K562 (cell line): ENCODE data around the gene KCNIP2. TPM values are rescaled to one million over a fixed set of nuclear protein-coding genes. Genes with fewer than 3 reads are reported as not detected.
A peak's percentile ranks its signal among the peaks of the same experiment; 100 is the strongest.

Experiments used
- ATAC-seq: fragments of 200-7000 bp; cut with Tn5 transposase; 3 replicates; pipeline ENCODE4 v1.9.1; 2020; ENCODE audit warnings: moderate library complexity
- BruUV-seq: library from RNA; stranded (reverse); fragments of 400-500 nt; replicated peaks from 2 replicates; lab custom pipeline; 2021; lab: Mats Ljungman, UMichigan
- CTCF ChIA-PET: fragments of 300-600 bp; formaldehyde crosslinking; extraction: SDS; loops from one replicate; lab custom pipeline; 2021; ENCODE audit warnings: low intra/inter-chr PET ratio; lab: Yijun Ruan, JAX
- POLR2A ChIA-PET: fragments of 300-600, 350-650 bp; sonication (Branson Sonifier 250); formaldehyde crosslinking; extraction: SDS; loops from one replicate; lab custom pipeline; 2021; ENCODE audit warnings: antibody characterized with exemption, inconsistent platforms; lab: Yijun Ruan, JAX
- DNase-seq, 4 experiments: peaks; one replicate each; pipeline versions ENCODE4 v3.0.0 to v3.0.0-alpha.2; 2011 to 2018; ENCODE audit warnings: low spot score in 3 of 4, mixed read lengths in 3 of 4; ENCODE audit errors: extremely low read depth in 1 of 4
- FAIRE-seq: peaks from 2 replicates; lab custom pipeline; 2011; peaks lifted over from hg19 to GRCh38; lab: Jason Lieb, UNC
- H2AFZ ChIP-seq: 2 replicates; pipeline ENCODE4 v1.6.0; 2011; ENCODE audit warnings: low read depth, low read length, control low read depth, inconsistent platforms
- H3K27ac ChIP-seq: fragments of 200-600 bp; 3 replicates; pipeline ENCODE4 v1.8.0; 2011; ENCODE audit warnings: low read depth, mild to moderate bottlenecking, control low read depth, inconsistent platforms, low read length, moderate library complexity, mixed read lengths; ENCODE audit errors: extremely low read depth
- H3K27me3 ChIP-seq, 2 experiments: fragments of 300-600 bp in 1 of 2; 2 replicates in 1 of 2; 3 replicates in 1 of 2; pipeline versions ENCODE4 v1.6.0 to v1.8.0; 2011; ENCODE audit warnings: inconsistent platforms in 2 of 2, low read length in 2 of 2, mild to moderate bottlenecking in 1 of 2, mixed read lengths in 1 of 2, moderate library complexity in 1 of 2; ENCODE audit not compliant: control insufficient read depth in 2 of 2, insufficient read depth in 2 of 2
- H3K36me3 ChIP-seq: fragments of 300-600 bp; 3 replicates; pipeline ENCODE4 v1.8.0; 2011; ENCODE audit warnings: mild to moderate bottlenecking, low read length, inconsistent platforms; ENCODE audit not compliant: control insufficient read depth, insufficient read depth
- H3K4me1 ChIP-seq, 2 experiments: fragments of 200-600 bp in 1 of 2; replicated peaks in 1 of 2; 2 replicates in 1 of 2; 3 replicates in 1 of 2; pipeline versions ENCODE4 v1.5.1 to v1.8.0; 2011; ENCODE audit warnings: inconsistent platforms in 2 of 2, low read length in 2 of 2, mild to moderate bottlenecking in 1 of 2, mixed read lengths in 1 of 2, moderate library complexity in 1 of 2; ENCODE audit not compliant: control insufficient read depth in 2 of 2, insufficient read depth in 2 of 2
- H3K4me2 ChIP-seq: 2 replicates; pipeline ENCODE4 v1.6.1; 2011; ENCODE audit warnings: low read length, control low read depth, inconsistent platforms, mixed read lengths; ENCODE audit not compliant: insufficient read depth
- H3K4me3 ChIP-seq: fragments of 200-600 bp; sonication (generic), shearing (Covaris generic); 2 replicates; pipeline ENCODE4 v1.5.1; 2016; ENCODE audit warnings: control low read depth, inconsistent platforms
- H3K79me2 ChIP-seq: fragments of 200-600 bp; 3 replicates; pipeline ENCODE4 v1.8.0; 2011; ENCODE audit warnings: low read length, inconsistent platforms; ENCODE audit not compliant: control insufficient read depth, insufficient read depth
- H3K9ac ChIP-seq, 2 experiments: 2 replicates each; pipeline versions ENCODE4 v1.6.0 to v1.6.1; 2011; ENCODE audit warnings: low read depth in 2 of 2, low read length in 2 of 2, control low read depth in 1 of 2, inconsistent platforms in 1 of 2, mild to moderate bottlenecking in 1 of 2, mixed read lengths in 1 of 2; ENCODE audit not compliant: insufficient read depth in 1 of 2
- H3K9me1 ChIP-seq: one replicate; pipeline ENCODE4 v1.6.0; 2011; ENCODE audit warnings: inconsistent platforms, mild to moderate bottlenecking, low read length, moderate library complexity; ENCODE audit not compliant: control insufficient read depth, insufficient read depth
- H3K9me3 ChIP-seq: replicated peaks from 2 replicates; pipeline ENCODE4 v1.5.1; 2011; ENCODE audit warnings: low read depth, low read length, inconsistent platforms; ENCODE audit not compliant: control insufficient read depth, insufficient read depth
- H4K20me1 ChIP-seq: replicated peaks from 2 replicates; pipeline ENCODE4 v1.6.1; 2011; ENCODE audit warnings: low read length, inconsistent platforms, mixed read lengths; ENCODE audit not compliant: control insufficient read depth, insufficient read depth
- NCOA4 ChIP-seq: fragments of 450-650 bp; IDR thresholded peaks from 2 replicates; pipeline ENCODE4 v1.6.1; 2018; ENCODE audit warnings: mild to moderate bottlenecking; ENCODE audit not compliant: partially characterized antibody
- NELFE ChIP-seq: IDR thresholded peaks from 2 replicates; pipeline ENCODE4 v1.6.1; 2011; ENCODE audit warnings: mild to moderate bottlenecking; ENCODE audit not compliant: insufficient read depth, insufficient read length
- ZKSCAN1 ChIP-seq: fragments of 150-350 bp; IDR thresholded peaks from 2 replicates; pipeline ENCODE4 v1.6.1; 2016; ENCODE audit warnings: low read depth, low read length
- ZNF24 ChIP-seq: fragments of 450-650 bp; IDR thresholded peaks from 2 replicates; pipeline ENCODE4 v1.6.1; 2016
- WGBS: fragments of 100-300 bp; shearing (Covaris generic); methylation state at CpG from one replicate; pipeline ENCODE4 v1.1.6; 2016; ENCODE audit warnings: low coverage, mixed read lengths; ENCODE audit not compliant: insufficient coverage; ENCODE audit errors: missing lambda C conversion rate; 5-methylcytosine and 5-hydroxymethylcytosine counted together
- in situ Hi-C: fragments of 300-500 bp; cut with MboI; formaldehyde crosslinking; loops from 4 replicates; pipeline ENCODE4 v1.15.0; 2018; ENCODE audit warnings: inconsistent platforms, mixed read lengths
- intact Hi-C: fragments of 100-400 bp; cut with micrococcal nuclease; formaldehyde crosslinking; loops from 2 replicates; pipeline ENCODE4 v1.14.2; 2022
- polyA plus RNA-seq, 8 experiments: library from polyadenylated mRNA; depleted of rRNA in 4 of 8; stranded (reverse) in 5 of 8; unstranded in 3 of 8; fragments of >200 nt; fragmentation: Nextera tagmentation in 2 of 8; fragmentation: Illumina TruSeq in 1 of 8; extraction: Ambion mirVana in 2 of 8; extraction: Trizol in 1 of 8; gene quantifications; 2 replicates each; pipeline versions ENCODE4 v1.2.1 to v1.2.3, GENCODE V29; 2011 to 2014; ENCODE audit warnings: inconsistent platforms in 1 of 8, missing spikeins in 1 of 8
- total RNA-seq, 7 experiments: library from RNA; depleted of rRNA in 6 of 7; stranded (reverse); fragments of >200 nt in 6 of 7; fragmentation: Illumina TruSeq in 2 of 7; extraction: Trizol in 2 of 7; gene quantifications; 2 replicates each; pipeline versions ENCODE4 v1.2.1 to v1.2.3, GENCODE V29; 2011 to 2021; ENCODE audit warnings: low replicate concordance in 1 of 7

The KCNIP2 gene
- total and polyA plus RNA-seq, 9 of the 15 experiments (the other 6 are each of a cell fraction or from before 2014, with no cell fraction given) = 2.5 to 7.6 (median 4.1) TPM

DNA sequence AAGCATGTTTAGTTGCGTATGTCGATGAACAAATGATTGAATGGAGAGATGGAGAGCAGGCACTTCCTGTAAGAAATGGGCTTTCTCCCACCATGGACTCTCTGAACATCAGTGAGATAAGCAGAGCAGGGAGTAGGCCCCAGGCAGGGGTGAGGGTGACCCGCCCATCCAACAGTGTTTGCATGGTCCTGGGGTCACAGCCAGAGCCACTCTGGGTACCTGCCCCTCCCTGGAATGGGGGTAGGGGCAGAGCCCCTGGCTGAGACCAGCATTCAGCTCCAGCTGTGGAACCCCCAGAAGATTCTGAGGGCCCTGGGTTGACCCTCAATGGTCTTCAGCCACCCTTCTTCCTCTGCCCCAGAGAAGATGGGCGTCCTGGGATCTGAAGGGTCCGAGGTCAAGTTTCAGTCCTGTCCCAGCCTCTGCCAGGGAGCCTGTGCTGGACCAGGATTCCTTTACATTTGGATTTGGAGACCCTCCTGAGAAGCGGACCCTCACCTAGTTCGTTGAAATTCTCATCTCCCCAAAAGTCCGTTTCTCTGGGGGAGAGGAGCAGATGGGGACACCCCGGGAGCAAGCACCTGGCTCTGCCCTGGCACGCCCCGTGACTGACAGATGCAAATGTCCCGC lies 65.3 kb downstream of the KCNIP2 start:
- in situ Hi-C loops (no loop called here), intact Hi-C loops (no loop called here)
- H3K27ac ChIP-seq = no peak overlapping the region
- no peaks in the 10 kb centered on the region for H3K9me1 ChIP-seq
- WGBS = 48% methylated on average over 5 of the region's 12 CpGs
- ChIA-PET POLR2A (interaction anchor here (0.7 kb wide), 1 partner anchor 29 kb away, joined by 4 read pairs; no protein-coding TSS in a partner anchor), CTCF (no interaction called here)
- FAIRE-seq (no peak), ATAC-seq (no peak), DNase-seq (no peak)
- TF ChIP-seq NCOA4 (no peak), ZKSCAN1 (0 out of 2 replicates have a peak, but pooled peaks have one; percentile 47)
- no peak overlapping the region for H3K4me3 ChIP-seq
- peaks cover 11% of the 10 kb centered on the region for H4K20me1 ChIP-seq
- no peak overlapping the region for H3K4me2 ChIP-seq
- peaks cover 21% of the 10 kb centered on the region for H3K79me2 ChIP-seq
- H3K4me1 ChIP-seq = peaks cover 14 to 59% of the 10 kb centered on the region in 2 experiments
- peaks cover 21% of the 10 kb centered on the region; the same call in 2 of the 3 replicates for H3K36me3 ChIP-seq
- no TSS peak for BruUV-seq
- H2AFZ ChIP-seq = no peak overlapping the region
- H3K27me3 ChIP-seq = no peaks in the 10 kb centered on the region
- H3K9ac ChIP-seq = peak overlapping the region in 1 of 2 experiments; percentile 43; a peak in 2 of 4 replicates
- no peaks in the 10 kb centered on the region for H3K9me3 ChIP-seq

- H3K4me3 ChIP-seq = no peak overlapping the region
- ChIA-PET POLR2A (no interaction called here), CTCF (no interaction called here)
- H3K4me2 ChIP-seq = no peak overlapping the region
- DNase-seq (no peak), FAIRE-seq (no peak), ATAC-seq (no peak)
- H3K9me1 ChIP-seq = no peaks in the 10 kb centered on the region
- no peak for TF ChIP-seq NELFE
- peak; percentile 46; the same call in 1 of the 2 replicates for TF ChIP-seq ZNF24
- intact Hi-C loops (no loop called here), in situ Hi-C loops (no loop called here)
- 0 out of 5 replicates have a peak, but pooled peaks cover 0 to 3% of the 10 kb centered on the region in 2 experiments for H3K27me3 ChIP-seq
- H3K9me3 ChIP-seq = no peaks in the 10 kb centered on the region
- peaks cover 14 to 56% of the 10 kb centered on the region in 2 experiments for H3K4me1 ChIP-seq
- peaks cover 11% of the 10 kb centered on the region for H4K20me1 ChIP-seq
- H2AFZ ChIP-seq = no peak overlapping the region
- H3K79me2 ChIP-seq = peaks cover 16% of the 10 kb centered on the region
- H3K27ac ChIP-seq = no peak overlapping the region
- no TSS peak for BruUV-seq
- H3K36me3 ChIP-seq = peaks cover 21% of the 10 kb centered on the region; the same call in 2 of the 3 replicates
- 76% methylated on average over 3 of the region's 3 CpGs for WGBS
- H3K9ac ChIP-seq = no peak overlapping the region
These were observed 65.9 kb downstream of the KCNIP2 start for GRCh38 chr10:101777619-101778145.
